ENCODE measurements around the gene USP49.

Gene USP49

GRCh38 chr6:41756354-41756753 is 138.8 kb downstream of the USP49 start:
- no peak for DNase-seq (ENCODE audit: low read depth)
- no peak for TF ChIP-seq CTCF (conservative IDR thresholded peaks at IDR 0.05; ENCODE audit: low read depth, low read length)
- H3K4me3 ChIP-seq (ENCODE audit: low read length), result no peak overlapping the region

- DNase-seq (ENCODE audit: low read depth), result no peak
- no peak for TF ChIP-seq CTCF (conservative IDR thresholded peaks at IDR 0.05; ENCODE audit: low read depth, low read length)
- no peak overlapping the region for H3K4me3 ChIP-seq (ENCODE audit: low read length)
Observed at GRCh38 chr6:41755895-41756294, 139.3 kb downstream of the USP49 start.

GRCh38 chr6:41750374-41750773 is 144.8 kb downstream of the USP49 start:
- TF ChIP-seq CTCF (conservative IDR thresholded peaks at IDR 0.05; ENCODE audit: low read depth, low read length), result no peak
- H3K4me3 ChIP-seq (ENCODE audit: low read length), result no peak overlapping the region
- no peak for DNase-seq (ENCODE audit: low read depth)

- TF ChIP-seq CTCF (conservative IDR thresholded peaks at IDR 0.05; ENCODE audit: low read depth, low read length), result no peak
- DNase-seq (ENCODE audit: low read depth), result no peak
- H3K4me3 ChIP-seq (ENCODE audit: low read length), result no peak overlapping the region
Observed at GRCh38 chr6:41748542-41748941, 146.6 kb downstream of the USP49 start.

- H3K4me3 ChIP-seq (ENCODE audit: low read length), result no peak overlapping the region
- no peak for DNase-seq (ENCODE audit: low read depth)
- TF ChIP-seq CTCF (conservative IDR thresholded peaks at IDR 0.05; ENCODE audit: low read depth, low read length), result no peak
Observed at GRCh38 chr6:41748102-41748477, 147.1 kb downstream of the USP49 start.

GRCh38 chr6:41747256-41748101 is 147.7 kb downstream of the USP49 start, which contains the start of gene PGC:
PGC (minus strand) TSS chr6:41747397; CDS start chr6:41747334, 63 bp downstream.
- DNase-seq (ENCODE audit: low read depth), result no peak
- no peak for TF ChIP-seq CTCF (conservative IDR thresholded peaks at IDR 0.05; ENCODE audit: low read depth, low read length)
- H3K4me3 ChIP-seq (ENCODE audit: low read length), result no peak within 1 kb of the TSS

GRCh38 chr6:41746107-41746506 is 149.1 kb downstream of the USP49 start:
- DNase-seq (ENCODE audit: low read depth), result no peak
- no peak for TF ChIP-seq CTCF (conservative IDR thresholded peaks at IDR 0.05; ENCODE audit: low read depth, low read length)
- H3K4me3 ChIP-seq (ENCODE audit: low read length), result no peak overlapping the region

Data from retinal pigment epithelial cell (primary cell).